HEK293 (cell line): ENCODE data around the gene EOMES.

ENCODE experiments used
- CTCF ChIA-PET: fragments of 350-600 bp; formaldehyde crosslinking; extraction: SDS; loops from one replicate; lab custom pipeline; 2021; ENCODE audit warnings: antibody characterized with exemption; lab: Yijun Ruan, JAX
- POLR2A ChIA-PET: fragments of 300-600 bp; formaldehyde crosslinking; extraction: SDS; loops from one replicate; lab custom pipeline; 2020; ENCODE audit warnings: antibody characterized with exemption, inconsistent platforms; lab: Yijun Ruan, JAX
- H3K27ac ChIP-seq: fragments of 200-500 bp; sonication (Bioruptor generic); 2 replicates; pipeline ENCODE4 v1.5.1; 2014; ENCODE audit warnings: low read depth, low read length, control low read depth, inconsistent platforms; ENCODE audit errors: extremely low read depth
- H3K36me3 ChIP-seq, 2 experiments: fragments of 200-500 bp in 1 of 2; sonication (Bioruptor generic) in 1 of 2; 1 replicate in 1 of 2; 2 replicates in 1 of 2; pipeline ENCODE4 v1.5.1; 2014 to 2017; ENCODE audit warnings: inconsistent platforms in 2 of 2, low read length in 2 of 2; ENCODE audit not compliant: control insufficient read depth in 2 of 2, insufficient read depth in 1 of 2
- H3K4me1 ChIP-seq: fragments of 200-500 bp; sonication (Bioruptor generic); 2 replicates; pipeline ENCODE4 v1.5.1; 2014; ENCODE audit warnings: mild to moderate bottlenecking, low read length, inconsistent platforms; ENCODE audit not compliant: control insufficient read depth, insufficient read depth
- H3K4me3 ChIP-seq: 2 replicates; pipeline ENCODE4 v1.5.1; 2011; ENCODE audit warnings: low read depth, mild to moderate bottlenecking, control low read depth, low read length, moderate library complexity
- H3K9me3 ChIP-seq: fragments of 200-500 bp; sonication (Bioruptor generic); 2 replicates; pipeline ENCODE4 v1.5.1; 2014; ENCODE audit warnings: low read depth, low read length, inconsistent platforms; ENCODE audit not compliant: control insufficient read depth, insufficient read depth
- ATF2 ChIP-seq: fragments of 450-650 bp; formaldehyde crosslinking; IDR thresholded peaks from 2 replicates; pipeline ENCODE4 v1.5.1; 2016; ENCODE audit warnings: missing biosample characterization, missing genetic modification characterization, low read depth
- EGR2 ChIP-seq: fragments of 450-650 bp; formaldehyde crosslinking; IDR thresholded peaks from 2 replicates; pipeline ENCODE4 v1.5.1; 2016; ENCODE audit warnings: low read depth, missing biosample characterization, missing genetic modification characterization
- GLI2 ChIP-seq: fragments of 450-650 bp; formaldehyde crosslinking; IDR thresholded peaks from 2 replicates; pipeline ENCODE4; 2017; ENCODE audit warnings: missing biosample characterization, missing genetic modification characterization, low read depth, borderline replicate concordance
- HOXD13 ChIP-seq: sonication (generic); formaldehyde crosslinking; IDR thresholded peaks from 2 replicates; pipeline ENCODE4 v1.8.0; 2022; ENCODE audit warnings: missing genetic modification reagents, borderline replicate concordance
- KLF10 ChIP-seq: fragments of 450-650 bp; IDR thresholded peaks from 2 replicates; pipeline ENCODE4 v1.5.1; 2018; ENCODE audit warnings: missing biosample characterization, mild to moderate bottlenecking, missing genetic modification characterization
- KLF16 ChIP-seq: fragments of 450-650 bp; formaldehyde crosslinking; IDR thresholded peaks from 2 replicates; pipeline ENCODE4 v1.5.1; 2017; ENCODE audit warnings: missing biosample characterization, missing genetic modification characterization
- KLF17 ChIP-seq: fragments of 450-650 bp; formaldehyde crosslinking; IDR thresholded peaks from 2 replicates; pipeline ENCODE4 v1.5.1; 2016; ENCODE audit warnings: missing biosample characterization, missing genetic modification characterization
- KLF9 ChIP-seq: fragments of 450-650 bp; formaldehyde crosslinking; IDR thresholded peaks from 2 replicates; pipeline ENCODE4 v1.5.1; 2016; ENCODE audit warnings: missing biosample characterization, missing genetic modification characterization, low read depth
- MYNN ChIP-seq: fragments of 450-650 bp; formaldehyde crosslinking; IDR thresholded peaks from 2 replicates; pipeline ENCODE4 v1.5.1; 2016; ENCODE audit warnings: missing biosample characterization, missing genetic modification characterization, borderline replicate concordance
- RBAK ChIP-seq: fragments of 450-650 bp; formaldehyde crosslinking; IDR thresholded peaks from 2 replicates; pipeline ENCODE4 v1.5.1; 2016; ENCODE audit warnings: missing biosample characterization, missing genetic modification characterization
- ZBTB17 ChIP-seq: fragments of 450-650 bp; formaldehyde crosslinking; IDR thresholded peaks from 2 replicates; pipeline ENCODE4 v1.5.1; 2016; ENCODE audit warnings: missing biosample characterization, missing genetic modification characterization
- ZNF184 ChIP-seq: fragments of 450-650 bp; IDR thresholded peaks from 2 replicates; pipeline ENCODE4 v1.5.1; 2018; ENCODE audit warnings: missing biosample characterization, mild to moderate bottlenecking, missing genetic modification characterization
- ZNF202 ChIP-seq: fragments of 450-650 bp; formaldehyde crosslinking; IDR thresholded peaks from 2 replicates; pipeline ENCODE4 v1.5.1; 2016; ENCODE audit warnings: missing biosample characterization, missing genetic modification characterization, borderline replicate concordance
- ZNF221 ChIP-seq: fragments of 450-650 bp; formaldehyde crosslinking; IDR thresholded peaks from 2 replicates; pipeline ENCODE4 v1.5.1; 2017; ENCODE audit warnings: missing biosample characterization, missing genetic modification characterization, borderline replicate concordance
- ZNF24 ChIP-seq: fragments of 450-650 bp; formaldehyde crosslinking; IDR thresholded peaks from 2 replicates; pipeline ENCODE4 v1.5.1; 2016; ENCODE audit warnings: missing biosample characterization, missing genetic modification characterization
- ZNF248 ChIP-seq: fragments of 450-650 bp; formaldehyde crosslinking; IDR thresholded peaks from 2 replicates; pipeline ENCODE4 v1.5.1; 2017; ENCODE audit warnings: missing biosample characterization, missing genetic modification characterization
- ZNF311 ChIP-seq: fragments of 450-650 bp; formaldehyde crosslinking; IDR thresholded peaks from 2 replicates; pipeline ENCODE4 v1.5.1; 2017; ENCODE audit warnings: missing biosample characterization, missing genetic modification characterization, borderline replicate concordance
- ZNF423 ChIP-seq: fragments of 450-650 bp; formaldehyde crosslinking; IDR thresholded peaks from 2 replicates; pipeline ENCODE4 v1.5.1; 2016; ENCODE audit warnings: missing biosample characterization, missing genetic modification characterization
- ZNF426 ChIP-seq: fragments of 450-650 bp; formaldehyde crosslinking; IDR thresholded peaks from 2 replicates; pipeline ENCODE4 v1.5.1; 2017; ENCODE audit warnings: missing biosample characterization, missing genetic modification characterization, mild to moderate bottlenecking, inconsistent platforms, moderate library complexity
- ZNF433 ChIP-seq: fragments of 450-650 bp; formaldehyde crosslinking; IDR thresholded peaks from 2 replicates; pipeline ENCODE4 v1.5.1; 2016; ENCODE audit warnings: missing biosample characterization, missing genetic modification characterization, low read depth
- ZNF501 ChIP-seq: fragments of 450-650 bp; formaldehyde crosslinking; IDR thresholded peaks from 2 replicates; pipeline ENCODE4 v1.5.1; 2016; ENCODE audit warnings: missing biosample characterization, missing genetic modification characterization
- ZNF529 ChIP-seq: fragments of 450-650 bp; formaldehyde crosslinking; IDR thresholded peaks from 2 replicates; pipeline ENCODE4 v1.5.1; 2017; ENCODE audit warnings: missing genetic modification characterization, missing biosample characterization; ENCODE audit not compliant: insufficient replicate concordance
- ZNF530 ChIP-seq: fragments of 450-650 bp; formaldehyde crosslinking; IDR thresholded peaks from 2 replicates; pipeline ENCODE4 v1.5.1; 2016; ENCODE audit warnings: low read depth, missing biosample characterization, missing genetic modification characterization
- ZNF561 ChIP-seq: fragments of 450-650 bp; IDR thresholded peaks from 2 replicates; pipeline ENCODE4 v1.5.1; 2018; ENCODE audit warnings: missing biosample characterization, missing genetic modification characterization, borderline replicate concordance
- ZNF701 ChIP-seq: fragments of 450-650 bp; formaldehyde crosslinking; IDR thresholded peaks from 2 replicates; pipeline ENCODE4 v1.5.1; 2016; ENCODE audit warnings: missing biosample characterization, missing genetic modification characterization
- ZNF792 ChIP-seq: fragments of 450-650 bp; formaldehyde crosslinking; IDR thresholded peaks from 2 replicates; pipeline ENCODE4 v1.5.1; 2016; ENCODE audit warnings: missing biosample characterization, missing genetic modification characterization

Gene EOMES

GRCh38 chr3:27758083-27758482 lies 36.0 kb upstream of the EOMES start:
- ChIA-PET POLR2A (no interaction called here), CTCF (interaction anchor here (0.7 kb wide), 1 partner anchor 10 kb away, joined by 3 read pairs; no protein-coding TSS in a partner anchor)
- Histone ChIP-seq H3K27ac (no peak overlapping the region), H3K4me3 (no peak overlapping the region), H3K36me3 (no peaks in the 10 kb centered on the region), H3K9me3 (no peaks in the 10 kb centered on the region), H3K4me1 (no peaks in the 10 kb centered on the region)
- no peak for TF ChIP-seq ZNF501 (tag by site-specific recombination)
- TF ChIP-seq GLI2 (tag by site-specific recombination), result no peak
- TF ChIP-seq KLF16 (tag by site-specific recombination), result no peak
- no peak for TF ChIP-seq ZNF529 (tag by site-specific recombination)
- no peak for TF ChIP-seq ZNF701 (tag by site-specific recombination)
- TF ChIP-seq ZNF202 (tag by site-specific recombination), result no peak
- TF ChIP-seq ZNF24 (tag by site-specific recombination), result no peak
- no peak for TF ChIP-seq MYNN (tag by site-specific recombination)
- no peak for TF ChIP-seq KLF9
- TF ChIP-seq ZNF248 (tag by site-specific recombination), result no peak
- TF ChIP-seq HOXD13, result no peak
- no peak for TF ChIP-seq ZNF561 (tag by site-specific recombination)
- TF ChIP-seq ZNF311 (tag by site-specific recombination), result no peak
- TF ChIP-seq KLF17 (tag by site-specific recombination), result no peak
- TF ChIP-seq EGR2 (tag by site-specific recombination), result no peak
- TF ChIP-seq ZNF423 (tag by site-specific recombination), result no peak
- no peak for TF ChIP-seq ZNF426 (tag by site-specific recombination)
- TF ChIP-seq ATF2, result no peak
- no peak for TF ChIP-seq ZNF792

GRCh38 chr3:27756877-27757276 lies 34.8 kb upstream of the EOMES start:
- ChIA-PET POLR2A (no interaction called here), CTCF (no interaction called here)
- no peak overlapping the region for H3K27ac ChIP-seq
- H3K36me3 ChIP-seq, result no peaks in the 10 kb centered on the region
- no peaks in the 10 kb centered on the region for H3K4me1 ChIP-seq
- H3K9me3 ChIP-seq, result no peaks in the 10 kb centered on the region
- no peak for TF ChIP-seq ZNF433
- TF ChIP-seq ZNF221, result no peak
- TF ChIP-seq RBAK (tag by site-specific recombination), result no peak
- no peak for TF ChIP-seq ZBTB17
- TF ChIP-seq KLF10 (tag by site-specific recombination), result no peak
- no peak for TF ChIP-seq ZNF184
- TF ChIP-seq ZNF530 (tag by site-specific recombination), result no peak
- no peak overlapping the region for H3K4me3 ChIP-seq
